B cell (primary cell): Measurements from ENCODE around the gene RMDN2.

Experiments used
- CTCF ChIP-seq: fragments of 200-600 bp; IDR thresholded peaks from one replicate; pipeline ENCODE4 v1.8.0; 2022; ENCODE audit warnings: antibody characterized with exemption, mild to moderate bottlenecking
- EZH2 ChIP-seq: IDR thresholded peaks from 2 replicates; pipeline ENCODE4 v1.6.1; 2012; ENCODE audit warnings: borderline replicate concordance, low read depth, mild to moderate bottlenecking, moderate library complexity, low read length; ENCODE audit not compliant: insufficient read depth, poor library complexity, severe bottlenecking

- TF ChIP-seq CTCF (no peak), EZH2 (no peak)
Measured at GRCh38 chr2:37896319-37896718, 28.8 kb upstream of the RMDN2 start.
